Left ventricle myocardium superior (tissue), 1 donor: ENCODE measurements around the gene LRP2BP. TPM values are rescaled to one million over a fixed set of nuclear protein-coding genes. Genes with fewer than 3 reads are reported as not detected.
"Not testable (repeated sequence)": the region's sequence is repeated elsewhere in the genome, so short reads cannot be mapped to it uniquely, and the experiment has no call there.

Experiments used
- ATAC-seq: fragments of 200-7000 bp; cut with Tn5 transposase; one replicate; pipeline ENCODE4 v1.9.1; 2020; ENCODE audit warnings: mild to moderate bottlenecking, moderate library complexity
- DNase-seq: peaks from one replicate; pipeline ENCODE4 v3.0.0-alpha.2; 2020
- intact Hi-C: fragments of 100-400 bp; cut with micrococcal nuclease; formaldehyde crosslinking; loops from one replicate; pipeline ENCODE4 v1.11.0; 2022
- total RNA-seq: library from RNA; stranded (reverse); fragmentation: NEBNext Ultra II Directional; extraction: Animal tissue kit (Norgen Biotek cat#: 25700); gene quantifications from one replicate; pipeline ENCODE4 v1.2.1, GENCODE V29; 2021
- donor health status: DM: no; HTN: yes; CAD: no; lungs with severe emphysema.

LRP2BP gene
- total RNA-seq, 1 donor from 2014 or later: 2.4 TPM

DNA sequence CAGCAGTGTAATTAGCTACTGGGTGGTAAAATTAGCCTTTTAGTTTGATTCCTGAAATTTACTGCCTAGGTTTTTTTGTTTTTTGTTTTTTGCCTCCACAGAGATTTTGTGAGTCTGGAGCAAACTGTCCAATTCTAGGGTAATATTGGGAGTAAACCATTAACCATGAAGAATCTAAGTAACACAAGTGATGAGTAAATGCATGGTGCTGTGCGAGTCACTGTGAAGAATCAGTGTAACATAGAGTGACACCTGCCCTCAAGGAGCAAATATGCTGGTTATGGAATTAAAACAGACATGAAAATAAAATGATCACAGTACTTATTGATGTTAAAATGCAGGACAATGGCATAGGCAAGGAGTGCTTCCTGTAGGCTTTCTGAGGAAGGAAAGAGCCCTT is 60.1 kb downstream of the LRP2BP start:
- no peak for DNase-seq
- intact Hi-C loops: no loop called here
- no peak for ATAC-seq

DNA sequence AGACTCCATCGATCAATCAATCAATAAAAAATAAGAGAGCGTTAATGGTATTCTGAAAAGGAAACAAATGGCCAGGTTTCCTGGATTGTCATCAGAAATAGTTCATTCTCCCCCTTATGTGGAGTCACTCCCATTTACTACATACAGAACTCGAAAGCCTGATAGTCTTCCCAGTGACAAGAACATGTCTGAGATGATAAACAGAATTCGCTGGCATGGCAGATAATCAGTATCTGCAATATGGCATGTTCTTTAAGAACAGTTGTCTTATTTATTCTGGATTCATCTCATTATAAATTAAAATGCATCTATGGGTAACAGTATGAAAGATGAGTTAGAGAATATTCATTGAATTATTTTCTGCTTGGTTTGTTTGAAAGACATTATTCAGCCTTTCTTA is 61.4 kb downstream of the LRP2BP start:
- ATAC-seq: no peak
- intact Hi-C loops: no loop called here
- DNase-seq: no peak

DNA sequence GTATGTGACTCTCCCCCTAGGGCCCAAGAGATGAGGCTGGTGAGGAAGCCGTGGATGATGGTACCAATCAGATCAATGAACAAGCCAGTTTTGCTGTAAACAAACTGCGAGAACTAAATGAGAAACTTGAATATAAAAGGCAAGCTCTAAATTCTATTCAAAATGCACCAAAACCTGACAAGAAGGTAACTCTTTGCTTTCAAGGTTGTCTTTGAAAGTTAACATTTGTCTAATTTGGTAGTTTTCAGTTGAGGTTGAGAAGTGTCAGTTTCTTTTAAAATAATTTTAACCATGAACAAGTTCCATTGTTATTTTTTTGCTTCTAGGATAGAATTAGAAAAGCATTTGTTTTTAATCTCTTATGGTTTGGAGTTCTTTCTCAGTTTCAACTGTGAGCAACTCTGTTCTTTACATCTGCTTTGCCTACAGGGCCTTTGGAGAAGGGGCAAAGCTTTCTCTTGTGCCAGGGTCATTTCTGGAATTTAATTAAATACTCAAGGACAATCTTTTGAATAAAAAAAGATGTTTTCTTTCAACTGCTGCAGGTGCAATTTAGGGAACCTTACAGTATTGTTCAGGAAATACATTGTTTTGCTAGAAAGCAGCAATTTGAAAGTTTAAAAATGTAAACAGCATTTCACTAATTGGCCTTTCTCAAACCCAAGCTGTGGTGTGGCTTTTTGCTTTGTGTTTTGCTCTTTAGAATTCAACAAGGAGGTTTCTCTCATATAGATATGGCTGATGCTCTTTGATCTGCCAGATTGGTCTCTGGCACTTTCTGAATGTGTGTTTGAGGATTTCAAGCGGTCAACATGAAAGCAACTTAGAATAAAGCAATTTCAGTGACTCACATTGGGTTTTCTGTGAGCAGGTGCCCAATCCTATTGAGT is 62.9 kb downstream of the LRP2BP start:
- intact Hi-C loops: no loop called here
- DNase-seq (no peak), ATAC-seq (no peak)

DNA sequence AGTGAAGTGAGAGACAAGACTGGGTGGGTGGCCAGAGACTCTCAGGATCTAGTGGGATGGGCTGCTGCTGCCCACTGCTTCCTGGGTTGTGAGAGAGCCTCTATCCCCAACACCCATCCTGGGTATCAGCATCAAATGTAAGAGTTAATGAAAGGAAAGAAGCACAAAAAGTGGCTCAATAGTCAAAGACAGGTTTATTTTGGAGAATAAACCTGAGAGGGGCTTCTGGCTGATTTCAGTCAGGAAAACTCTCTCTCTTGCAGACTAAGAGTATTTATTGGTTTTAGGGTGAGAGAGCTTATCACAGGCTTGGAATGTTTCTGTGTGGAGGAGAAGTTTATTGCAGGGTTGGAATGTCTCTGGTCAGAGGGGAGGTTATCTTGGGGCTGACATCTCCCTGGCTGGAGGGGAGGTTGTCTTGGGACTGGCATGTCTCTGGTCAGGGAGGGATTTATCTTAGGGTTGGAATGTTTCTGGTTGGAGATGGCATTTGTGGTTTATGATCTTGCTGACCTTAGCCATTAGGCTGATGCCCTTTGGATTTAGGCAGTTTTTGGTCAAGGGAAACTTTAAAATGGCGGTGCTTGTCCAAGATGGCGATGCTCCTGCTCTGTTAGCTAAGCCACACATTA is 65.7 kb downstream of the LRP2BP start:
- intact Hi-C loops, DNase-seq, ATAC-seq: not testable (repeated sequence)

DNA sequence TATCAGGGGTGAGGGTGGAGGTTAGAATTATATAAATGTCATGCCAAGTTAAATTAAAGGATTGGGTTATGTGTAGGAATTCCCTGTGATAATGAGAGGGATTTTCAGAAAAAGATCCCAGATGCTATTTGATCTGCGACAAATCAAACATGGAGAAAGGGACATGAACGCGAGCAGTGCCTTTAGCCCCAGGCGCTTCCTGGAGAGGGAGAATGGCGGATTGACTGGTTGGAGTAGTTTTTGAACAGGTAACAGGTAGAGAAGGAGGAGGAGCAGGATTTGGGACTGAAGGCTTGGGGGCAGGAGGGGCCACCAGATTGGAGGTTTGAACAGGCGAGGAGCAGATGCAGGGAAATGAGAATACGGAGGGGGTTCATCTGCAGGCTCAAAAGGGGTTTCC is 67.1 kb downstream of the LRP2BP start:
- no peak for ATAC-seq
- intact Hi-C loops: no loop called here
- no peak for DNase-seq

DNA sequence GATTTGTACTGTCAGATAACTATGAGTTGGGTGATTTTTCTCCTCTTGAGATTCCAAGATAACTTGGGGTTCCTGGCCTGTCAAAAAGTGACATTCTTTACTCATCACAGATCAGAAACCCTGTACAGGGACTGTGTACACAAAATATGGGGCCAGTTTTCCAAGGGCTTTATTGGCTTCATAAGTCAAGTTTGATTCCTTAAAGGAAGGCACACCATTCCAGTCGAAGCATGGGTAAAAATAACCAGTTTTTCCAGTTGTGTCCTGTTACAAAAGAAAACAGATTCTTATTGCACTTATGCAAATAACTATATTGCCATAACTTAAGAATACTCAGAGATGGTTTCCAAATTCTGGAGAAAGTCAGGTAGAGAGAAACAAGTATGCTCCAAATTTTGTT is 70.0 kb downstream of the LRP2BP start:
- intact Hi-C loops, DNase-seq, ATAC-seq: not testable (repeated sequence)

DNA sequence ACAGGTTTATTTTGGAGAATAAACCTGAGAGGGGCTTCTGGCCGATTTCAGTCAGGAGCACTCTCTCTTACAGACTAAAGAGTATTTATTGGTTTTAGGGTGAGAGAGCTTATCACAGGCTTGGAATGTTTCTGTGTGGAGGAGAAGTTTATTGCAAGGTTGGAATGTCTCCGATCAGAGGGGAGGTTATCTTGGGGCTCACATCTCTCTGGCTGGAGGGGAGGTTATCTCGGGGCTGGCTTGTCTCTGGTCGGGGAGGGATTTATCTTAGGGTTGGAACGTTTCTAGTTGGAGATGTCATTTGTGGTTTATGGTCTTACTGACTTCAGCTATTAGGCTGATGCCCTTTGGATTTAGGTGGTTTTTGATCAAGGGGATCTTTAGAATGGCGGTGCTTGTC is 71.4 kb downstream of the LRP2BP start:
- DNase-seq, ATAC-seq, intact Hi-C loops: not testable (repeated sequence)

DNA sequence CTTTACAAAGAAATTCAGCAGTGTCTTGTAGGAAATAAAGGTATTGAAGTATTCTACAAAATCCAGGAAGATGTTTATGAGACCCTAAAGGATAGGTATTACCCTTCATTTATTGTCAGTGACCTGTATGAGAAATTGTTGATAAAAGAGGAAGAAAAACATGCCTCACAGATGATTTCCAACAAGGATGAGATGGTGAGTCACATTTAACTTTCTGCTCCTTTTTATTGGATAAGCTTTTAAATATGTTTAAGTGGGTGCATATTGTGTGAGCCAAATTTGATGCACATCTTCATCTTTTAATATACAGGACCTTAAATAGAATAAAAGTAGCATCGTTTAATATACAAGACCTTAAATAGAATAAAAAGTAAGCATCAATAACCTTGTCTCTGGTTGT is 72.1 kb downstream of the LRP2BP start:
- no peak for DNase-seq
- no peak for ATAC-seq
- intact Hi-C loops: no loop called here

DNA sequence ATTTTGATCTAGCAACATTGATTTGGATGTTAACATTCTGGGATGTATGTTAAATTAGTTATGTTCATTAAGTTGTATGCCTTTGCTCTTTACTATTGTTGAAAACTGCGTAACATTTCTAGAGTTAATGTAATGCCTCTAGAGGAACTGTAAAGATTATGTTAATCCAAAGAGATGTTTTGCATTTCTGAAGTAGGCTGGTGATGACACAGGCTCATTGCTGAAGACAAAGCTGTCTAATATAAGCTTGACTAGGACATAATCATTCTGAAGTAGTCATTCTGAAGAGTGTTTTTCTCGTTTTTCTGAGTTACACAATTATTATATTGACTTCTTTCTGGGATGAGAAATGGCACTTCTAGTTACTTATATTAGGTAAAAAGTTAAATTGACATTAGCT is 72.9 kb downstream of the LRP2BP start:
- intact Hi-C loops: no loop called here
- DNase-seq (no peak), ATAC-seq (no peak)

DNA sequence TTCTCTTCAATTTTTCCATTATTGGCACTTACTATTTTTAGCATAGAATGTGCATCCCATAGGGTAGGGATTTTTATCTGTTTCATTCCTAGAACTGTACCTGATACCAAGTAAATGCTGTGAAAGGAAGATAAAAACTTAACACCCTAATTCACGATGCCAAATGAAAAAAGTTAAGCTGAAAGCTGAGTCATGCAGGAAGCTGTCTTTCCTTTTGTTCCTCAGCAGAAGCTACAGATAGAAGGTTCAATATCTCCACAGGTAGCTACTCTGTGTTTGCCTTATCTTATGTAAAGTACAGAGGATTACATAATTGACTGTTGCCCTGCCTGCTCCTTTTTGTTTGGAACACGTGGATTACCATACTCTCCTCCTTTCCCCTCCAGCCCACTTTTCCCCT is 77.0 kb downstream of the LRP2BP start:
- no peak for ATAC-seq
- DNase-seq: no peak
- intact Hi-C loops: no loop called here

DNA sequence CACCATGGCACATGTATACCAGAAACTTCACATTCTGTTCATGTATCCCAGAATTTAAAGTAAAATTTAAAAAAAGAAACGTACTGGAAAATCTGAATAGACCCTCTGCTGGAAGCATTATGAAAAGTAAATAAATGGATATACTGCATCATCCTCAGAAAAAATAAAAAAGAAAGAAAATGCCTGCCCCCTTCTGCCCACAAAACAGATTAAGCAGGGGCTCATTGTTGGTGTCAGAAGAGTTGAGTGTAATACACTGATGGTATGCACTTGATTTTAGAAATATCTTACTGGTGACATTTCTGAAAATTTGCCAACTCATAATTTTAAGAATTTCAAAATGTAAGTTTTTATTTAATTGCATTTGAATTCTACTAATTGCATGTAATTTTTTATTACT is 77.8 kb downstream of the LRP2BP start:
- ATAC-seq: no peak
- intact Hi-C loops: no loop called here

DNA sequence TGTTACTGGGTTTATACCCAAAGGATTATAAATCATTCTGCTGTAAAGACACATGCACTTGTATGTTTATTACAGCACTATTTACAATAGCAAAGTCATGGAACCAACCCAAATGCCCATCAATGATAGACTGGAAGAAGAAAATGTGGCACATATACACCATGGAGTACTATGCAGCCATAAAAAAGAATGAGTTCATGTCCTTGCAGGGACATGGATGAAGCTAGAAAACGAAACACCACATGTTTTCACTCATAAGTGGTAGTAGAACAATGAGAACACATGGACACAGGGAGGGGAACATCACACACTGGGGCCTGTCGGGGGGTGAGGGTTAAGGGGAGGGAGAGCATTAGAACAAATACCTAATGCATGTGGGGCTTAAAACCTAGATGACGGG is 78.3 kb downstream of the LRP2BP start:
- ATAC-seq, intact Hi-C loops, DNase-seq: not testable (repeated sequence)

More for the DNA sequence above, 77.8 kb downstream of the LRP2BP start:
- no peak for DNase-seq

Other genes starting within 250 kb of the LRP2BP start
- 9.8 TPM for gene CFAP97, start 191.9 kb downstream of the LRP2BP start, total RNA-seq
- gene SNX25, start 186.3 kb downstream of the LRP2BP start, total RNA-seq: 10.0 TPM
- gene ANKRD37, start 917 bp upstream of the LRP2BP start, total RNA-seq: 15.2 TPM
- gene UFSP2, start 30.0 kb upstream of the LRP2BP start, total RNA-seq: 48.5 TPM
- 0.99 TPM for gene CCDC110, start 75.8 kb upstream of the LRP2BP start, total RNA-seq
- gene PDLIM3, start 139.6 kb upstream of the LRP2BP start, total RNA-seq: 123 TPM